GM18499 (cell line): ENCODE results near the gene C2CD3.
"Not testable (repeated sequence)": the region's sequence is repeated elsewhere in the genome, so short reads cannot be mapped to it uniquely, and the experiment has no call there.

ENCODE experiments used
- ATAC-seq: cut with Tn5 transposase; IDR thresholded peaks from one replicate; pipeline ENCODE4 v1.9.1; 2021; ENCODE audit warnings: moderate number of reproducible peaks; ENCODE audit not compliant: insufficient read depth, unreplicated experiment

C2CD3 gene

DNA sequence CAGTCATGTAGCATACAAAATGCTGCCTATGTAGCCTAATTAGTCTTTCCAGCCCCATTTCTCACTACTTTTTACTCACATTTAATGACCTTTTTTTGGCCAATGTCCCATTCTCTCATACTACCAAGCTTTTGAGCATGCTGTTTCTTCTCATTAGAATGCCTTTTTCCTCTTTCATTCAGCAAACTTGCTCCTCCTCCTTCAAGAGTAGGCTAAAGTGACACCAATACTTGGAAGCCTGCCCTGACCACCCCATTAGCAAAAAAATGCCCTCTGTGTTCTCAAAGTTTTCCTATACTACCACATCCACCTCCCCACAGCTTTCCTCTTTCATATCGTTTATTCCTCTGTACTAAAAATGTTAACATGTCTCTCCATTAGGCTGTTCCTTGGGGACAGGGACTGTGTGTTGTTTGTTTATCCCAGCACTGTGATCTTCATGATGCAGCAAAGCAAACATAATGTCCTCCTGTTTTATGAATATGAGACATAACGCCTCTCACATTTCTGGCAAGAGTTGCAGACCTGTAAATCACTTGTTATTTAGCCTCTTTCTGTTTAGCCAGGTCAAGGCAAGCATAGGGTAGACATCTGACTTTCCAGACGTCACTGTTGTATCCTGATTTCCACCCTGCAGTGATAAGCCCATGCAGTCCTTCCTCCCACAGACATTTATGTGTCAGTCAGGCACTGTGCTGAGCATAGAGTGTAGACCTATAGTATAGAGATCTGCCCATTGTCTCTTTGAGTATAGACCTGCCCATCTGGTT is 99.9 kb downstream of the C2CD3 start:
- ATAC-seq = no peak

DNA sequence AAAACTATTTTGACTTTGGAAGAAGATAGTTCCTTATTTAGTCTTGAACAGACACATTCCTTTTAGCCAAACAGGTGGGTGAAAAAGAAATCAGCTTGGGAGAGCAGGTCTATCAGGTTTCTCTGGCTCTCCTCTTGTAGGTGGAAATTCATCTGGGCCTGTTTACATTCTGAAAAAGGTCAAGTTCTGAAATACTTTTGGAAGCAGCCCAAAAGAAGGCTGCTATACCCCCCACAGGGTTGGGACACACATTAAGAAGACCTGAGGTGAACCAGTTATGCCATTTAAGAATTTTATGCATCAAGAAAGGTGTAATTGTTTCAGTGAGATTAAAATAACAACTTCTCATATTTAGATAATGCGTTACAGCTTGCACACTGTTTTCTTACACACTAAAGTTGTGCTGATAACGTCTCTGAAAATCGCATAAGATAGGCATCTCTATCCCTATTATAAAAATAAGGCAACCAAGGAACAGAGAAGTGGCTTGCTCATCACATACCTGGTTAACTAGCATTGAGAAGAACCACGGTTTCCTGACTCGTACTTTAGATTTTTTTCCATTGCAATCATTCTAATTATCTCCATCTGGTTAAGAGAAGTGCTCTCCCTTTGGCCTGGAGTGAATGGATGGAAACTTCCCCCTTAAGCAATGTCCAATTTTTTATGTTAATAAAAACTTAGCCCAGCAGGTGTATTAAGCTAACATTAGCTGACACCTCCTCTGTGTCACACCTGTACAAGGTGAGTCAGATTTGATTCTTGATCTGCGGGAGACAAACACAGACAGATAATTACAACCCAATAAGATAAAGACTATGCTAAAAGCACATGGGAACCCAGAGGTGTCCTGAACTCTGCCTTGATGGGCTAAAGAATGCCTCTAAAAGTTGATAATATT is 101.4 kb downstream of the C2CD3 start:
- ATAC-seq = no peak

- ATAC-seq = not testable (repeated sequence)
Measured at GRCh38 chr11:74066663-74067062, 104.1 kb downstream of the C2CD3 start.

GRCh38 chr11:74065534-74065933 is 105.3 kb downstream of the C2CD3 start:
- not testable (repeated sequence) for ATAC-seq

- not testable (repeated sequence) for ATAC-seq
Measured at GRCh38 chr11:74063628-74064027, 107.2 kb downstream of the C2CD3 start.

DNA sequence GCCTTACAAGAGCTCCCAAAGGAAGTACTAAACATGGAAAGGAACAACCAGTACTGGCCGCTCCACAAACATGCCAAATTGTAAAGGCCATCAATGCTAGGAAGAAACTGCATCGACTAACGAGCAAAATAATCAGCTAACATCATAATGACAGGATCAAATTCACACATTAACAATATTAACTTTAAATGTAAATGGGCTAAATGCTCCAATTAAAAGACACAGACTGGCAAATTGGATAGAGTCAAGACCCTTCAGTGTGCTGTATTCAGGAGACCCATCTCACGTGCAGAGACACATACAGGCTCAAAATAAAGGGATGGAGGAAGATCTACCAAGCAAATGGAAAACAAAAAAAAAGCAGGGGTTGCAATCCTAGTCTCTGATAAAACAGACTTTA is 109.2 kb downstream of the C2CD3 start:
- not testable (repeated sequence) for ATAC-seq

GRCh38 chr11:74057249-74058151 is 113.3 kb downstream of the C2CD3 start:
- ATAC-seq = no peak

GRCh38 chr11:74055938-74056337 is 114.9 kb downstream of the C2CD3 start:
- no peak for ATAC-seq

GRCh38 chr11:74050465-74050864 is 120.3 kb downstream of the C2CD3 start:
- no peak for ATAC-seq

DNA sequence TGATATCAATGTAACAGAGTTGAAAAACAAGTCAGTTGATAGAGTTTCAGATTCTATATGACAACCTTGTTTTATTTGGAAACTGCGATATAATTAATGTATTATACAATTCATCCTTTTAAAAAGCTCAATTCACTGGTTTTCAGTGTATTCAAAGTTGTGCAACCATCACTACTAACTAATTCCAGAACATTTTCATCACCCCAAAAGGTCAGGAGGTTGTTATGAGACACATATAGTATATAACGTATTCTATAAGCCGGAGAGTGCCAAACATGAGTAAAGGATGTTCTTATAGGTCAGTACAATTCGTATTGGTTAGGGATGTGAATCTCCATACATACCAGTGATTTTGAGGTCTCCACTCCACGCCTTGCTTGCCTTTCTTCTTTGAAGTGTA is 121.8 kb downstream of the C2CD3 start:
- ATAC-seq = no peak

- no peak for ATAC-seq
Measured at GRCh38 chr11:74044538-74044937, 126.3 kb downstream of the C2CD3 start.

- ATAC-seq = no peak
Measured at GRCh38 chr11:74043450-74043849, 127.4 kb downstream of the C2CD3 start.

DNA sequence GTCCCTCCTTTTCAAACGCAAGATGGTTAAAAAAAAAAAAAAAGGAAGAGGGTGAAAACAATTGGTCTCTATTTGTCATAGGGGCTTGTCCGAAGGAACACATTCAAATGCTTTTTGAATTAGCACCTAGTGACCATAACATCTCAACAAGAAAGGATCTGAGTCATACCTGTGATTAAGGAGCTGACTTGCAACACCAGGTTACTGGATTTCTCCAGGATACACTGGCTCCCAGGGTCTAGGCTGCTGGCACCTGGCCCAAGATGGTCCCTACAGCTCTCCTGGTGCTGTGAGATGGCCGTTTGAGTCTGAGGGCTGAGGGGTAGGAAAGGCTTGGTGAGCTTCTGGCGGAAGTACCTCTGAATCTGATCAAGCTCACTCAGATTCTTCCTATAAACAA is 133.5 kb downstream of the C2CD3 start:
- no peak for ATAC-seq

DNA sequence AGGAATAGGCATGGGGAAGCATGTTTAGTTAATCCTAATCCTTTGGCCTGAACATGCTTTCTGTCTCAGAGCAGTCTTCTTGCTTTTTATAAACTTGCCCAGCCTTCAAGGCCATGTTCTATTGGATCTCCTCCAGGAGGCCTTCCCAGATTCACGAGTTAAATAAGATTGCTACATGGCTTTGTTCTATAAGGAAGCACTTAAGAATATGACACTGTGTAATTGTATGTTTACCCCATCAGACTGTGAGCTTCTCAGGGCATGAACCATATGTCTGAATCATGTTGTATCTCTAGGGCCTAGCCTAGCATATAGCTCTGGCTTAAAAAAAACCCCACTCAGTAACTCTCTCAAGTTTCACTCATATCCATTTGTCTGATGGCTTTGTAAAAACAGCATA is 135.5 kb downstream of the C2CD3 start:
- no peak for ATAC-seq

DNA sequence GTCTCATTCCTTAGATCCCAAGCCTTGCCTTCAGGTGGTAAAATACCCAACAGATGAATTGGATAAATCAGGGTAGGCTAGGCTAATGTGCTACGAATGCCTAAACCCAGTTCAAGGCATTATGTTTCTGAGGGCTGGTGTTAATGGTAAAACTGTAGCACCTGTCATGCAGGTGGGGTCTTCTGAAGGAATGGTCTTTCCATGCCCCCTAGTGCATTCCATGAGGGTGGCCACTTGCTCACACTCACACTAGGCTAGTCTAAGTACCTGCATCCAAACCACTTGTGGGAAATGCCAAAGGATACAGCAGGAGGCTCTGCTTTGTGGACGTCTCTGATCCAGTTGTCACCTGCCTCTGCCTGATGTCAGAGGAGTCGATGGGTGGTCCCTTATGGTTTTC is 137.8 kb downstream of the C2CD3 start:
- ATAC-seq = no peak

DNA sequence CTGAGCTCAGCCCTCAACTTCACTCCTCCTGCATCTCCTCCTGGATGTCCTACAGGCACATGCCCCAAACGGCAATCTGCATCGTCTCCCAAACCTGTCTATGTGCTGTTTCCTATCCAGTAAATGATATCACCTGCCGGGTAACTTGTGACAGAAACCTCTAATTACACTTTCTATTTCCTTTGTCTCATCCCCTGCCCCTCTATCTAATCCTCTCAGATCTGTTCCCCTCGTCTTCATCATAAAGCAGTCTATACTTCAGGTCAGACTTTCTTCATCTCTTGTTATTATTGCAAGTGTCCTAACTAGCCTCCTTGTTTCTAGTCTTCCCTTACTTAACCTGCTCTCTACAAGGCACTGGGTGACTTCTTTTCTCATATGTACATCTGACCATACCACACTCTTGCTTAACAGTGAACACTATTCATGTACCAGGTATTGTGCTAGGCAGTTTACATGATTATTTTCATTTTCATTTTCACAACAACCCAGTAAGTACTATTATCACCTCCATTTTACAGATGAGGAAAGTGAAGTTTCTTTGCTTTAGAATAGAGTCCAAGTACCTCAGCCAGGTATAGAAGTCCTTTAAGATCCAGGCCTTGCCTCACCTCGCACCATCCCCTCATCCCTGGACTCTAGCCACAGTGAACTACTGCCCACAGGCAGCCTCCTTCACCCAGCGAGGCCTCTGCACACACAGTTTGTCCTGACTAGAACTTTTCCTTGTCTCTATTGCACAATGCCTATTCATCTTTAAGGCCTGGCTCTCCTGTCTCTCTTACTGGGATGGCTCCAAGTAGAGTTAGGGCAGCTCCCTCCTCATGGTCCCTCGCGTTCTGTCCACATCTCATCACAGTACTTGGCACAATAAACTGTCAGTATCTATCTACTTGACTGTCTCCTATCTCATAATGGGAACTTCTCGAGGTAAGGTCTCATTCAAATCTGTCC is 139.8 kb downstream of the C2CD3 start:
- ATAC-seq = no peak

GRCh38 chr11:74025467-74026166 is 145.2 kb downstream of the C2CD3 start:
- ATAC-seq = no peak

GRCh38 chr11:74024261-74025029 is 146.4 kb downstream of the C2CD3 start:
- no peak for ATAC-seq
